ENCODE measurements around the gene AFF1.

- no peak for TF ChIP-seq CTCF (conservative IDR thresholded peaks at IDR 0.05 in 1 of 2, IDR thresholded peaks at IDR 0.05 in 1 of 2; ENCODE audit: low read depth in 1 of 2, low read length in 2 of 2)
- TF ChIP-seq EZH2 (IDR thresholded peaks at IDR 0.05; ENCODE audit: low read length, missing control alignments): no peak
These were observed 181.4 kb downstream of the AFF1 start for GRCh38 chr4:87116231-87116630.
